ENCODE data around the gene GAS7.

GAS7 gene

GRCh38 chr17:10156599-10156947, 41.8 kb downstream of the GAS7 start:
- H4K20me1 ChIP-seq (ENCODE audit: insufficient read depth): no peaks in the 10 kb centered on the region
- no peak overlapping the region for H3K4me3 ChIP-seq (IDR thresholded peaks at IDR 0.05; ENCODE audit: insufficient read depth, low read depth, low read length)
- no peaks in the 10 kb centered on the region for H3K79me2 ChIP-seq (ENCODE audit: insufficient read depth, low read depth)
- no peak overlapping the region for H3K4me2 ChIP-seq
- H3K27me3 ChIP-seq (ENCODE audit: insufficient read depth, low read depth): no peaks in the 10 kb centered on the region
- no peak overlapping the region for H3K27ac ChIP-seq
- no peak overlapping the region for H3K9ac ChIP-seq
- H3K4me1 ChIP-seq (ENCODE audit: low read depth, poor library complexity, severe bottlenecking): no peaks in the 10 kb centered on the region
- no peaks in the 10 kb centered on the region for H3K36me3 ChIP-seq (ENCODE audit: insufficient read depth)
- no peak overlapping the region for H2AFZ ChIP-seq (ENCODE audit: low read depth)
- TF ChIP-seq, protein P1, sequence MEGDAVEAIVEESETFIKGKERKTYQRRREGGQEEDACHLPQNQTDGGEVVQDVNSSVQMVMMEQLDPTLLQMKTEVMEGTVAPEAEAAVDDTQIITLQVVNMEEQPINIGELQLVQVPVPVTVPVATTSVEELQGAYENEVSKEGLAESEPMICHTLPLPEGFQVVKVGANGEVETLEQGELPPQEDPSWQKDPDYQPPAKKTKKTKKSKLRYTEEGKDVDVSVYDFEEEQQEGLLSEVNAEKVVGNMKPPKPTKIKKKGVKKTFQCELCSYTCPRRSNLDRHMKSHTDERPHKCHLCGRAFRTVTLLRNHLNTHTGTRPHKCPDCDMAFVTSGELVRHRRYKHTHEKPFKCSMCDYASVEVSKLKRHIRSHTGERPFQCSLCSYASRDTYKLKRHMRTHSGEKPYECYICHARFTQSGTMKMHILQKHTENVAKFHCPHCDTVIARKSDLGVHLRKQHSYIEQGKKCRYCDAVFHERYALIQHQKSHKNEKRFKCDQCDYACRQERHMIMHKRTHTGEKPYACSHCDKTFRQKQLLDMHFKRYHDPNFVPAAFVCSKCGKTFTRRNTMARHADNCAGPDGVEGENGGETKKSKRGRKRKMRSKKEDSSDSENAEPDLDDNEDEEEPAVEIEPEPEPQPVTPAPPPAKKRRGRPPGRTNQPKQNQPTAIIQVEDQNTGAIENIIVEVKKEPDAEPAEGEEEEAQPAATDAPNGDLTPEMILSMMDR (conservative IDR thresholded peaks at IDR 0.05; ENCODE audit: low read depth, low read length): no peak

GRCh38 chr17:10156077-10156435, 42.4 kb downstream of the GAS7 start:
- TF ChIP-seq, protein P1 (conservative IDR thresholded peaks at IDR 0.05; ENCODE audit: low read depth, low read length): no peak
- H3K9ac ChIP-seq: no peak overlapping the region
- no peak overlapping the region for H3K27ac ChIP-seq
- H4K20me1 ChIP-seq (ENCODE audit: insufficient read depth): no peaks in the 10 kb centered on the region
- H2AFZ ChIP-seq (ENCODE audit: low read depth): no peak overlapping the region
- no peak overlapping the region for H3K4me2 ChIP-seq
- no peak overlapping the region for H3K4me3 ChIP-seq (IDR thresholded peaks at IDR 0.05; ENCODE audit: insufficient read depth, low read depth, low read length)
- H3K36me3 ChIP-seq (ENCODE audit: insufficient read depth): no peaks in the 10 kb centered on the region
- H3K27me3 ChIP-seq (ENCODE audit: insufficient read depth, low read depth): no peaks in the 10 kb centered on the region
- H3K79me2 ChIP-seq (ENCODE audit: insufficient read depth, low read depth): no peaks in the 10 kb centered on the region
- H3K4me1 ChIP-seq (ENCODE audit: low read depth, poor library complexity, severe bottlenecking): no peaks in the 10 kb centered on the region

GRCh38 chr17:10155371-10156076, 42.9 kb downstream of the GAS7 start:
- TF ChIP-seq, protein P1 (conservative IDR thresholded peaks at IDR 0.05; ENCODE audit: low read depth, low read length): no peak
- Histone ChIP-seq H3K4me2 (no peak overlapping the region), H3K79me2 (ENCODE audit: insufficient read depth, low read depth) (no peaks in the 10 kb centered on the region), H3K9ac (no peak overlapping the region), H3K36me3 (ENCODE audit: insufficient read depth) (no peaks in the 10 kb centered on the region), H2AFZ (ENCODE audit: low read depth) (no peak overlapping the region), H3K27me3 (ENCODE audit: insufficient read depth, low read depth) (no peaks in the 10 kb centered on the region), H3K27ac (no peak overlapping the region), H3K4me3 (IDR thresholded peaks at IDR 0.05; ENCODE audit: insufficient read depth, low read depth, low read length) (no peak overlapping the region), H4K20me1 (ENCODE audit: insufficient read depth) (no peaks in the 10 kb centered on the region), H3K4me1 (ENCODE audit: low read depth, poor library complexity, severe bottlenecking) (no peaks in the 10 kb centered on the region)

- no peak overlapping the region for H3K4me2 ChIP-seq
- no peaks in the 10 kb centered on the region for H4K20me1 ChIP-seq (ENCODE audit: insufficient read depth)
- H3K27me3 ChIP-seq (ENCODE audit: insufficient read depth, low read depth): no peaks in the 10 kb centered on the region
- H3K4me1 ChIP-seq (ENCODE audit: low read depth, poor library complexity, severe bottlenecking): no peaks in the 10 kb centered on the region
- TF ChIP-seq, protein P1 (conservative IDR thresholded peaks at IDR 0.05; ENCODE audit: low read depth, low read length): no peak
- no peaks in the 10 kb centered on the region for H3K79me2 ChIP-seq (ENCODE audit: insufficient read depth, low read depth)
- H2AFZ ChIP-seq (ENCODE audit: low read depth): no peak overlapping the region
- no peak overlapping the region for H3K27ac ChIP-seq
- no peaks in the 10 kb centered on the region for H3K36me3 ChIP-seq (ENCODE audit: insufficient read depth)
- H3K4me3 ChIP-seq (IDR thresholded peaks at IDR 0.05; ENCODE audit: insufficient read depth, low read depth, low read length): no peak overlapping the region
- no peak overlapping the region for H3K9ac ChIP-seq
Observed at GRCh38 chr17:10151667-10152496, 46.5 kb downstream of the GAS7 start.

All from KMS-11 (cell line).